NCI-H526 treated with DMSO at 0.1 percent for 48 hours (cell line): ENCODE results near the gene PSMD1.
"Not testable (repeated sequence)": the region's sequence is repeated elsewhere in the genome, so short reads cannot be mapped to it uniquely, and the experiment has no call there.

Experiments
- DNase-seq: peaks from one replicate; lab custom pipeline; 2025; lab: John Stamatoyannopoulos, UW

PSMD1 gene

DNA sequence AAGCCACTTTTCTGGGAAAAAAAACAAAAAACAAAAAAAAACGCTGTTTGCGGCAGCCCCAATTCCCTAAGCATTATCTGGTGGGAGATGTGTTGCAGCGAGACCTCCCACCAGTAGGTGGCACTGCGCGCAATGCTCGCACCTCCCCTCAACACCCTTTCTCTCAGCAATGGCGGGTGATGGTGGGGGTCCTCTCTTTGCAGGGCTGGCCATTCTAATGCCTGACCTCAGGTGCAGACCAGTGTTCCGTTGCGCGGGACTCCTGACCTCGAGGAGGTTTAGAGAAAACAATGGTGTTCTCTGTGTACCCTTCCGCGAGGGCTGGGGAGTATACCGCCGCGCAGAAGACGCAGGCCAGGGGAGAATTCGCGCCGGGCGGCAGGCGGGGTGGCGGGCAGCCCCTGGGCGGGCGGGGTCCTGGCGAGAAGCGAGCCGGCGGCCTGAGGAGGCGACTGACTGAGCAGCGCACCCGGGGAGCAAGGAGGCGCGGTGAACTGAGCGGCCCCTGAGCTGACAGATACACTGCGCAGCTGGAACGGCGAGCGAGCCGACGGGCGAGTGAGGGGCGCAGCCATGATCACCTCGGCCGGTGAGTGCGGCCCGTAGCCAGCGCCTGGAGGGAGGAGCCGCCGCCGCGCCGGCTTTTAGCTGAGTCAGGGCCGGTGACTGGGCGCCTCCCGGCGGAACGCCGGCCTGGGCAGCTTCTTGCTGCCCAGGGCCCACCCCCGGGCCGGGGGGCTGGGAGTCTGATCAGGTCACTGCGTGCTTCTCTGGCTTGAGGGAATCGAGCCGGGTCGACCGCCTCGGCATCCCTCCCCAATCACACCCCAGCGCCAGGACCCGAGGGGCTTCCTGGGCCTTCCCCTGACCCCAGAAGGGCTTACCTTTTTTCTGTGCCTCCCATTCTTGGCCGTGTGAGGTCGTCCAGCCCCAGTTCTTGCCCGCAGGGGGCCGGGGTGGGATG is at the start of gene PSMD1:
PSMD1 (plus strand) TSS at position 415 of the 964 bp plus-strand sequence; CDS start at position 574, 159 bp downstream.
- DNase-seq: peak; percentile 78

DNA sequence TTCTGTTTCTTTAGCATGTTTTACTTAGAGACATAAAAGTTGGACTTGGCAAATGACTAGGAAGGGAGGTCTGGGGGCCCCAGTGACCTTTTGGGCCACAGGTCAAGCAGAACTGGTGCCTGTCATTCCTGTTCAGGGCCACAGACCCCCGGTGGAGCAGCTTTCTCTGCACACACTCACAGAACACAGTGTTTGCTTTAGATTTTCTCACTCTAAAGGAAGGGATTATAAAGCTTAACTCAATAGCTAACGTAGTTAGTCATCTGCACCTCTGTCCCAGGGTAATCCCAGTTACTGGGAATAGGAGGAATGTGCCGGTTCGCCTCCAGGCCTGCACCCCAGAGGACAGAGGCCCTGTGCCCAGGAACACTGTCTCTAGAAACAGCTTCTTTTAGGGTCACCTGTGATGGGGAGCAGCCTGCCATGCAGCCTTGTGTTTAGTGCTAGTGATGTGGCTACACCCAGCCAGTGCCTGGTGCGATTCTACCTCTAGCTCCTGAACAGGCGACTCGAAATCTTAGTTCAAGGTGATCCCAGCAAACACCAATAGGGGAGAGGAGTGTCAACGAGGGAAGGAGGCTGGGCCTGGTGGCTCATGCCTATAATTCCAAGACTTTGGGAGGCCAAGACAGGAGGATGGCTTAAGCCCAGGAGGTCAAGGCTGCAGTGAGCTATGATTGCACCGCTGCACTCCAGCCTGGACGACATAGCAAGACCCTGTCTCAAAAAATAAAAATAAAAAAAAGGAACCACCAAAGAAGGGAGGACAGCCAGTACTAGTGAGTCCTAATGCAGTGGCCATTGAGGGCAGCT is 49.2 kb upstream of the PSMD1 start:
- no peak for DNase-seq

DNA sequence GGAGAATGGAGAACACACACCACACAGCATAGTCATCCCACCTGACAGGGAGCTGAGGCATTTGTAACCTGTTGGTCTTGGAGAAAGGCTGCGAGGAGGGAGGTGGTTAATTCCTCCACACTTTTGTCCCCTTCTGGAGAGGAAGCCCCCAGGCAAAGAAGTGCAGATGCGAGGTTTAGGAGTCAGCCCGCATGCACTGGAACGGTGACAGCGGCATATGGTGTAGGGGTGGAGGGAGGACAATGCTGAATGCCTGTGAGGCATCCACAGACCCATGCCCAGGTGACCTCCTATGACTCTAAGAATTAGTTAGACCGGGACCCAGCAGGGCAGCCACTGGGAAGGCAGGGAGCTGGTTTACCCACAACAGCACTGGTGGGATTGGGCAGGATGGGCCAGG is 48.5 kb upstream of the PSMD1 start:
- DNase-seq: no peak

DNA sequence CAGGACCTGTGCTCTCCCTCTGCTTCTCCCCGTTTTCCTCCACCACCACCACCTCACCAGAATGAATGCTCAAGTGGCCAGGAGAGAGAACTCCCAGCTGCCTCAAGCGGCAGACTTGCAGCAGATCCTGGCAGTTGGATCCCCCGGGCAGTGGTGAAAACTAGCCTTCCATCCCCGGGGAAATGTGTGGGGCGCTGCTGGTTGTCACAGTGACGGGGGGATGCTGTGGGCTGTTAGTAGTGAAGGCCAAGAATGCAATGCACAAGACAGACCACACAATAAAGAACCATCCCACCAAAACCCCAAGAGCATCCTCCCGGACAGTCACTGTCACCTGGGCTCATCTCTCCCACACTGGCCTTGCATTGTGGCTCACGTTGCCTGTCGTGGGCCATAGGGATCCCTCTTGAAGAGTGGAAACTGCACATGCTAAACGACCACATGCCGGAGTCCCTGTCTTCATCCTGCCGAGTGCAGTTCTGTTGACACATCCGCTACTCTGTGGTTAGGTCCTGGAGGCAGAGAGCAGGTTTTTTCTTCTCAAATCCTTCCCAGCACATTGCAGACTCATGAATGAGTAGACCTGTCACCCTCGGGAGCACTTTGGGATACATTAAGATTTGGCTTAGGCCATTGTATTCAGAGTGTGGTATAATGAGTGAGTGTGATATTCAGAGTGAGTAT is 47.3 kb upstream of the PSMD1 start:
- DNase-seq: no peak

DNA sequence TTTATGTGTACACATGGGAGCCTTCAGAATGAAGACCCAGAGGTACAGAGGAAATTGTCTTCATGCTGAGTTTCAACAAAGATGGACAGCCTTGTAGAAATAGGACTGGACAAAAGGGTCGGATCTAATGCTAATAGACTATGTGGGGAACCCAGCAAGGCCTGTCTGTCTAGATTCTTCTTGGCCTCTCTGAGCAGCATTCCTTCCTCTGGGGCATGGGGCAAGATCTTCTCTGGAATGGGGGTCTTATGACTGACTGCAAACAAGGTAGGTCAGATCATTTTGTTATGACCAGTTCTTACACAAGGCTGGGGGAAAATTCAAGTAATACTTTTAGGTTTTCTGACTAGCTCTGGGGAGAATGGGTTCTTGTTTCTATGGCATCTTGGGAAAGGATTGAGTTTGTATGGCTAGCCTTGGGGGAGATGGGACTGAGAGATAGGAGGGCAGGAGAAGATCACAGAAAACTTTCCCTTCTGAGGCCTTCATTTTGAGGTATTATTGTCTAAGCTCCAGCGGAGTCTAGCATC is 46.4 kb upstream of the PSMD1 start:
- DNase-seq: no peak

DNA sequence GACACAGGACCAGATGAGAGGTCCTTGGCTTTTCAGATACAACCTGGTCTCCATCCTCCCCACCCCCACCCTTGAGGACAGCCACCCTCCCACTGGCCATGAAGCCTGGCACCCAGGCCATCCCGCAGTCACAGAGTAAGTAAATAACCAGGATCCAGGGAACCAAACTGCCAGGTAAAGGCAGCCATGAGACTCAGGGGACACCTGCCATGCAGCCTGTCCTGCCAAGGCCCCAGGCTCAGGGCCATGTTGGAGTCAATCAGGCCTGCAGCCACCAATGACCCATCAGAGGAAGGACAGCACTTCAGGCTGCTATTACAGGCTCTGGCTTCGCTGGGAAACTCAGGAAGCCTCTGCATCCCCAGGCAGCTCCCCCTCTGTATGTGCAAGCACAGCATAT is 45.1 kb upstream of the PSMD1 start:
- no peak for DNase-seq

DNA sequence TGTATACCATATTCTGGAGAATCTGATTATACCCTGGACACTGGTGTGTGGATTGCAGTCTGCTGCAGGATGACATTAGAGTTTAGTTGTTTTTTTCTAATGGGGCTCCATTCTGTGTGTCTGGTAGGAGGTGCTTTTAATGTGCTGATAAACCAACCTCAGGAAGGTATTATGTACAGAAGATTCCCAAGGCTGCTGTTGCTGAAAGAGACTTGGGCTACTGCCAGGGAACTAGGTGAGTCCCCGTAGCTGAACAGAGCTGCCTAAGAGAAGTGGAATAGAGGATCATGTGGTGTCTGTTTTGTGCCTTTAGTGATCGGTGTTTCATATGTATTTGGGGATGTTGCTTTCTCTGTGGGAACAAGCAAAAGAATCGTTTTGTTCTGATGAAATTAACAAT is 44.2 kb upstream of the PSMD1 start:
- no peak for DNase-seq

DNA sequence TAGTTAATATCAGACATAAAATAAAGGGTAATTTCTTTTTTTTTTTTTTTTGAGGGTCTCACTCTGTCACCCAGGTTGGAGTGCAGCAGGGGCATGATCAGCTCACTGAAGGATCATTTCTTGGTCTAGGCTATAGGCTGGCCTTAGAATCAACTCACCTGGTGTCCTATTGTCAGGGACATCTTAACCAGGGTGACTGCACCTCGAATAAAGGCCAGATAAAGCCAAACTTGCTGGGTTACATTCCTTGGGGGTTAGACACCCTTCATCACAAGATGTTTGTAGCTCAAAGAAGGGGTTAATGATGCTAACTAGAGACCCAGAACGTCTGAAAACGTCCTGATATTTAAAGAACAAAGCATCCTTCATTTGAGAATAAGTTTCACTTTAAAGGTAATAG is 42.8 kb upstream of the PSMD1 start:
- DNase-seq: no peak

DNA sequence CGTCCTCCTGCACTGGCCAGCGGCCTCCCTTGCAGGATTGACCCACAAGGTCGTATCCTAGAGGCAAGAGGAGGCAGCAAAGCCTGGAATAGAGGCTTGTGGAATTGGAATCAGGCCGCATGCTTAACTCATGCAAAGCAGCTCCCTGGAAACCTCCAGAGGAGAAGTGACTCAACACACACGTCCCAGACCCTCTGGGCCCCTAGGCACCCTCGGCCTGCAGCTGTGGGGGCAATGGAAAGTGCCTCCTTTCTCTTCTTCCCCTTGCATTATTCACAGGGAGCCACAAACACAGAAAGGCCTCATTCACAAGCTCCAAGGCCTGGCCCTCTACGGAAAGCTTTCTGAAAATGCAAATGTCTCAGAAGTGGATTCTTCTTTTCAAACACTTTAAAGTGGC is 41.2 kb upstream of the PSMD1 start:
- no peak for DNase-seq

DNA sequence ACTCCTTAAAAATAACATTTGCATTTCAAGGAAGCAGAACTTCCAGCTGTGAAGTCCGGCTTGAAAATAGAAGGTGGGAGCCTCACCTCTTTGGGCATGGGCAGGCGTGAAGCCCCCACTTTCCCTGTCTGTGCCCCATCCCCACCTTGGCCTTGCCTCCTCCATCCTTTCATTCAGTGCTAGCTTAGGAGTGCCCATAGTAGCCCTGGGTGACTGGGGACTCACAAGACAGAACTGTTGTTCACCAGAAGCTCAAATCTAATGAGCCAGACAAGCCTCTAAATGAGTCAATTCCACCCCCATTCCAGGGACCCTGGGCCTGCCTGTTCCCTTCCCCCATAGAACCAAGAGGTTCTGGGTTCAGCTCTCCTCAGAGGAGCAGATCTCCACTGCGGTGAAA is 40.7 kb upstream of the PSMD1 start:
- no peak for DNase-seq

DNA sequence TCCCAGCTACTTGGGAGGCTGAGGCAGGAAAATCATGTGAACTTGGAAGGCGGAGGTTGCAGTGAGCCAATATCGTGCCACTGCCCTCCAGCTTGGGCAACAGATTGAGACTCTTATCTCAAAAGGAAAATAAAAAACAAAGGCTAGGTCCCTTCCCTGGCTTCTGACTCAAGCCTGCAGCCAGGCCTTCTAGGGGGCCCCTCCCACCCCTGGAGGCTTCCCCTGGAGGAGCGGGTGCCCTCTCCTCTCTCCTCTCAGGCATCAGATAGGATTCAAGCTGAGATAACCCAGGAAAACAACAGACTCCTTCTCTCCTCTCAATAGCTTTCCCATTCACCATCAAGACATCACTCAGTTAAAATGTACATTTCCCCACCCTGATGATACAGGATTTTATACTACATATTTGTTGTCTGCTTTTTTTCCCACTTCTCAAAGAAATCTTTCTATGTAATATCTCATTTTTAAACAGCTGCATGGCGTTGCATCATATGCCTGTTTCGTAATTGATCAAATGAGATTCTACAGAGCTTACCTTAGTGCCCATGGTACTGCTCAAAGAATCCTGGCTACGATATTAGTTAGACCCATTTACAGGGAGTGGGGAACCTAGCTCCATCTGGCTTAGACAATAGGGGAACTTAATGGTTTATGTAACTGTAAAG is 40.0 kb upstream of the PSMD1 start:
- no peak for DNase-seq

DNA sequence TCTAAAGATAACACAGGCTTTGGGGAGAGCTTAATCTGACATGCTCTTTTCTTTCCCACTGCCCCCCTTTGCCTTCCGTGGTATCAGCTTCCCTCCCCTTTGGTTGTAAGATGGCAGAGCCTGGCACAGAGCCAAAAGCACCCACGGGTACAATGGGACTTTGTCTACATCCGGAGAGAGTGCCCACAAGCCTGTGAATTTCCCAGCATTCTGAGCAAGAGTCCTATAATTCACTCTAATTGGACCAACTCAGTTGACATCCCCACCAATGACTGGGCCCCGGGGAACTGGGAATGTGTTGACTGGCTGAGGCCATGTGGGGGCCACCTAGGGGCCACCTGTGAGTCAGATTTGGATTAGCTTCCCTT is 39.5 kb upstream of the PSMD1 start:
- DNase-seq: no peak

DNA sequence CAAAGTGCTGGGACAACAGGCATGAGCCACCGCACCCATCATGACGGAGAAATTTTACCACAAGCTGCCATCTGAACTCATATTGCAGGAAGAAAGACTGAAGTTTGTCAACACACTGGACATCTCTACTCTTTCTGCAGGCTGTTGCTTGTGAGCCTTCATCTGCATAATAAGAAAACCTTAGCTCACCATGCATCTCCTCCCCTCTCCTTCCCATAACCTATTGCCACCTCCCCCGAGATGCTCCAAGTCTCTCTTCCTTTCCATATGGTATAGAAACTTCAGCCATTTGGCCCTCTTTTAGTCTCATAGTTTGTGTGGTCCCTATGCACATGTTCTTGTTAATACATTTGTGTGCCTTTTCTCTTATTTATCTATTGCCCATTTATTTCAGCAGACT is 38.5 kb upstream of the PSMD1 start:
- DNase-seq: no peak

DNA sequence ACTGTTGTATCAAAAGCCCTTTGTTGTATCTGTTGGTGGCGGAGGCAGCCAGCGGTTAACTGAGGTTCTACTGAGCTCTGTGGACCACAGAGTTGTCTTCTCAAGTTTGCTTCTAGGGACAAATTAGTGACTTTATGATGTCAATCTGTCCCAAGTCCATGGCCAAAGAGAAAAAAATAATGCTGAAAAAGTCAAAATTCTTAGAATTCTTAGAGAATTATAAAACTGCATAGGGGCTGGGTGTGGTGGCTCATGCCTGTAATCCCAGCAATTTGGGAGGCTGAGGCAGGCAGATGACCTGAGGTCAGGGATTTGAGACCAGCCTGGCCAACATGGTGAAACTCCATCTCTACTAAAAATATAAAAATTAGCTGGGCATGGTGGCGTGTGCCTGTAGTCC is 31.6 kb upstream of the PSMD1 start:
- not testable (repeated sequence) for DNase-seq

DNA sequence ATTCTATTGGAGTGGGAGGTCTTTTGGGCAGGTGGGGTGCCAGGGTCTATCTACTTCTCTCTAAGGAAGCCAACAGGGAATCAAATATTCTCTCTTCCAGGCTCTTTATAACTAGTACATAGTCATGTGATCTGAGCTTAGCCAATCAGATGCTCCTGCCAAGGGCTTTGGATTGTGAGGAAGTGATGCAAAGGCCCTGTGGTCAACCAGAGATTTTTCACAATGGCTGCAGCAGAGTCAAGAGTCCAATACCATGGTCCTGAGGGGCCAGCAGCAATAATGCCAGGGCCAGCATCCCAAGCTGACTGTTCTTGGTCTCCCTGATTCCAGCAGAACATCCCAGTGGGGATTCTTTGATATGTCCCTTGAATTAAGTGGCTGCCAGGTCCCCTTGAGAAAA is 27.8 kb upstream of the PSMD1 start:
- no peak for DNase-seq

DNA sequence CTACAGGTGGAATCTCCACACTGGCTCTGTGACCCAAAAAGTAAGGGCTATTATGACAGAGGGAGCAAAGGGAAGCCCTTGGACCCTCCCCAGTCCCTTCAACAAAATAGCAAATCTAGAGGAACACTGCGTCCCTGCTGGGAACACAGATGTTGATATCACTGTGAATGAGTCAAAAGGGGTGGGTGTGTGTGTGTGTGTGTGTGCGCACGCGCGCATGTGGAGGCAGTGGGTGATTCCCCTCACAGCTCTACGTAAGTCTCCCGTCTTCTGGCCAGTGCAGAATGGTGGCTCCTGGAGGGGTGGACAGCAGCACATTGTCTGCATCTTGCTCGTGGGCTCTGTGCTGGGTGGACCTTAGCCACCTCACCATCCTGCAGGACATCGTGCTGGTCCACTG is 27.1 kb upstream of the PSMD1 start:
- no peak for DNase-seq

DNA sequence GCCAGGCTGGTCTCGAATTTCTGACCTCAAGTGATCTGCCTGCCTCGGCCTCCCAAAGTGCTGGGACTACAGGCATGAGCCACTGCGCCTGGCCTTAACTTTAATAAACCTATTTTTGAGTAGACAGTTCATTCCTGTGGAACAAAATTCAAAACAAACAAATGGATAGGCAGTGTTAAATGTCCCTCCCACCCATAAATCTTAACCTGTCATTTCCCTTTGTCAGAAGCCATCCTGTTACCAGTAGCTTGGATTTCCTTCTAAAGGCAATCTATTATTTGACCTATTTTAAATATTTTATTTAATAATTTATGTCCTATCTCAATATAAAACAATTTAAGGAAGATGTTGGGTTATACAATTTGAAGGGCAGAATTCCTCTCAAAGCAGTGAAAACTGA is 25.9 kb upstream of the PSMD1 start:
- no peak for DNase-seq

DNA sequence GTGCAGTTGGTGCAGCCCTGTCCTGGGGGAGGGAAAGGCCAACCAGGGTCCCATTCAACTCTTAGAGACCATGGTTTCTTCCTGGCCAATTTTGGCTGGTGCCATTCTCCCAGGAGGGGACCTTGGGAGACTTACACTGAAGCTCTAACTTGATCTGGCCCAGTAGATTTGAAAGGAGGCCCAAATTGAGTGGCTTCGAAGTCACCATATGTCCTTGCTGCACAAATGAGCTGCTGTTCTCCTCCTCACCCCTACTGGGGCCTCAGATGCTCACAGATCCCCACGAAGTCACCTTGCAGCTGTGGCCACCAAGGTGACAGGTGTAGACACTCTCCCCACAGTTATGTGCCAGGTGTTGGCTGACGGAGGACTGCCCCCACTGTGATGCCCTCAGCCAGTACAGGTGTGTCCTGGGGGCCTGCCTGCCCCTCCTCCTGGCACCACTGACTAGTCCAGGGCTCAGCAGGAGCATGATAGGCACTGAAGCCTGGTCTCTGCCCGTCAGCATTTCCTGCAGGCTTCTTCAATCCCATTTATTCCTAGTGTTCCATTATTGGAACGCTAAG is 24.0 kb upstream of the PSMD1 start:
- DNase-seq: no peak

DNA sequence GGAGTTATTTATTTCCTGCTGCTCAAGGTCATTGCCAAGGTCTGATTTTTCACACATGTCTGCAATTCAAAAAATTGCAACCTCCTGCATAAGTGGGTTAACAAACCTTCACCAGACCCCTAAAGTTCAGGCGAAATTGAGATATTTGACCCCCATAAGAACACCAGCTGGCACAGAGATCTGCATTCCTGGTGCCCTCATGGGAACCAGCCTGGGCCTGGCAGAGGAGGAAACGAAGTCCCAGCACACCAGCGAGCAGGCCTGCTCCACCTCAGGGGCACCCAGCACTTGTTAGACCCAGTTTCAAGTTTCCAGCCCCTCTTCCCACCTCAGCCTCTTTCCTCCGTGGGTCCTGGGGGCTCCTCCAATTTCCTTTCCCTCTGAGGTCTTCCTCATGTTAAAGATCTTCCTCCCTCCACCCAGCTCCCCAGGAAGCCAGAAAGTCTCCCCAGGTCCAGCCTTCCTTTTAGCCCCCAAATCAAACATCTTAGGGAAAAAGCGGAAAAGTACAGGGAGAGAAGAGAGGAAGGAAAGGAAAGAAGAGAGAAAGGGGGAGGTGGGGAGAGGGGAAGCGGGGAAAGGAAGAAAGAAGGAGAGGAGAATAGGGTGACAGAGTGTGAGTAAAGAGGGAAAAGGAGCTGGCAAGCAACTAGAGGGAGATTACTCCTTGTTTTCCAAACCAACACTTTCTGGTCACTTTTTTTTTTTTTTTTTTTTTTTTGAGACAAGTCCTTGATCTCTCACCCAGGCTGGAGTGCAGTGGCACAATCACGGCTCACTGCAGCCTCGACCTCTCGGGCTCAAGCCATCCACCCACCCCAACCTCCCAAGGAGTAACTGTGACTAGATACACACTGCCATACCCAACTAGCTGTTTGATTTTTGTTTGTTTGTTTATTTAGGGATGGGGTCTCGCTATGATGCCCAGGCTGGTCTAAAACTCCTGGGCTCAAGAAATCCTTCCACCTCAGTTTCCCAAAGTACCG is 23.2 kb upstream of the PSMD1 start:
- no peak for DNase-seq

DNA sequence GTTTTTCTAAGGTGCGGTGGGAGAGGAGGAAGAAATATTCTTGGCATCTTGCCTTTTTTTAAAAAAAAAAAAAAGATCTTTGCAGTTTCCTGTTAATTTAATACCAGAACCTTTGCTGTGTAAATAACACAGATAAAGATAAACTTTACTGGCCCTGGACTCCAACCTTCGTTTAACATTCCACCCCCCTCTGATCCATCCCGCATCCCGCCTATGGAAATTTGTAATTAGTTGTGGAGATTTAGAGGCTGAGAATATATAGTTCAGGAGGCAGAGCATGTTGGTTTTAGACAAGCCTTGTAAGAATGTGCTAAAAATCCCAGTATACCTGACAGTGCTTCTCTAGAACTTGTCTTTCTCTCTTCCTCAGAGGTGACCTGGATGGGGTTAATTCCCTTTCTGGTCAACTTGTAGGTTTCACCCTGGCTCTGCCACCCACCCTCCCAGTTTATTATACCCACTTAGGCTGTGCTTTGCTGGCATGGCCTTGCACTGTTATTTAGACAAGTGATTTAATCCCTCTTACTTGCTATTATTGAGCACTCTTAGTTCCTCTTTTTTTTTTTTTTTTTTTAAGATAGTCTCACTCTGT is 22.3 kb upstream of the PSMD1 start:
- DNase-seq: no peak
